DOHH2 (cell line): ENCODE results near the gene SH2D1B.
"Not testable (repeated sequence)": the region's sequence is repeated elsewhere in the genome, so short reads cannot be mapped to it uniquely, and the experiment has no call there.

ENCODE experiments used
- H3F3A ChIP-seq: fragments of 200-600 bp; sonication (generic), shearing (Covaris generic); 2 replicates; pipeline ENCODE4 v1.6.0; 2016; ENCODE audit warnings: antibody characterized with exemption, mild to moderate bottlenecking; ENCODE audit not compliant: control insufficient read depth, insufficient read depth
- H3K27ac ChIP-seq: fragments of 200-600 bp; sonication (generic); 2 replicates; pipeline ENCODE4 v1.5.1; 2014; ENCODE audit warnings: low read depth, mild to moderate bottlenecking, low read length, moderate library complexity
- H3K27me3 ChIP-seq: fragments of 200-600 bp; sonication (generic); 2 replicates; pipeline ENCODE4 v1.6.1; 2014; ENCODE audit warnings: mild to moderate bottlenecking, low read length, mixed read lengths; ENCODE audit not compliant: control insufficient read depth
- H3K36me3 ChIP-seq: fragments of 200-600 bp; sonication (generic); 2 replicates; pipeline ENCODE4 v1.6.1; 2014; ENCODE audit warnings: mild to moderate bottlenecking, low read length, moderate library complexity, mixed read lengths; ENCODE audit not compliant: control insufficient read depth
- H3K4me1 ChIP-seq: fragments of 200-600 bp; sonication (generic); 2 replicates; pipeline ENCODE4 v1.6.1; 2014; ENCODE audit warnings: mild to moderate bottlenecking, low read length, mixed read lengths; ENCODE audit not compliant: control insufficient read depth
- H3K4me2 ChIP-seq: fragments of 200-600 bp; sonication (generic); 2 replicates; pipeline ENCODE4 v1.6.0; 2014; ENCODE audit warnings: mild to moderate bottlenecking, low read length, moderate library complexity
- H3K4me3 ChIP-seq: fragments of 200-600 bp; sonication (generic); 2 replicates; pipeline ENCODE4 v1.5.1; 2014; ENCODE audit warnings: mild to moderate bottlenecking, low read length, mixed read lengths
- H3K79me2 ChIP-seq: fragments of 200-600 bp; sonication (generic); 2 replicates; pipeline ENCODE4 v1.6.1; 2014; ENCODE audit warnings: mild to moderate bottlenecking, low read length, mixed read lengths; ENCODE audit not compliant: control insufficient read depth
- H3K9me2 ChIP-seq: fragments of 200-600 bp; sonication (generic); replicated peaks from 2 replicates; pipeline ENCODE4 v1.6.1; 2014; ENCODE audit warnings: mild to moderate bottlenecking, low read length, mixed read lengths; ENCODE audit not compliant: control insufficient read depth
- H3K9me3 ChIP-seq: fragments of 200-600 bp; sonication (generic); 2 replicates; pipeline ENCODE4 v1.6.1; 2014; ENCODE audit warnings: antibody characterized with exemption, low read length, mixed read lengths; ENCODE audit not compliant: control insufficient read depth, insufficient read depth
- H4K20me1 ChIP-seq: fragments of 200-600 bp; sonication (generic); 2 replicates; pipeline ENCODE4 v1.6.0; 2014; ENCODE audit warnings: low read depth, mild to moderate bottlenecking, antibody characterized with exemption, low read length, moderate library complexity; ENCODE audit not compliant: control insufficient read depth, insufficient read depth
- CTCF ChIP-seq: fragments of 200-600 bp; sonication (generic); IDR thresholded peaks from one replicate; pipeline ENCODE4 v1.5.1; 2014; ENCODE audit warnings: antibody characterized with exemption, mild to moderate bottlenecking, low read depth, low read length; ENCODE audit not compliant: poor library complexity, severe bottlenecking
- EZH2phosphoT487 ChIP-seq: fragments of 200-600 bp; sonication (generic); IDR thresholded peaks from 2 replicates; pipeline ENCODE4 v1.6.1; 2017; ENCODE audit warnings: borderline replicate concordance, mild to moderate bottlenecking, antibody characterized with exemption, low read length, moderate library complexity, mixed read lengths

Gene SH2D1B

GRCh38 chr1:162357681-162358266 is 54.2 kb downstream of the SH2D1B start:
- peak; percentile 59 for TF ChIP-seq CTCF
- no peak for TF ChIP-seq EZH2phosphoT487
- H3K79me2 ChIP-seq = no peaks in the 10 kb centered on the region

GRCh38 chr1:162353702-162354101 is 58.2 kb downstream of the SH2D1B start:
- no peak overlapping the region for H3K4me2 ChIP-seq
- no peaks in the 10 kb centered on the region for H3K79me2 ChIP-seq
- TF ChIP-seq CTCF (no peak), EZH2phosphoT487 (no peak)
- no peak overlapping the region for H3K4me3 ChIP-seq
- peaks cover 5% of the 10 kb centered on the region for H3K27me3 ChIP-seq
- no peak overlapping the region for H3K27ac ChIP-seq
- H3K9me3 ChIP-seq = no peaks in the 10 kb centered on the region
- H3K4me1 ChIP-seq = no peaks in the 10 kb centered on the region
- H3K36me3 ChIP-seq = no peaks in the 10 kb centered on the region
- H3F3A ChIP-seq = no peaks in the 10 kb centered on the region
- H4K20me1 ChIP-seq = no peaks in the 10 kb centered on the region
- H3K9me2 ChIP-seq = no peaks in the 10 kb centered on the region

More at GRCh38 chr1:162357681-162358266, 54.2 kb downstream of the SH2D1B start:
- Histone ChIP-seq H3K27ac (no peak overlapping the region), H3K4me3 (no peak overlapping the region), H4K20me1 (no peaks in the 10 kb centered on the region), H3K9me3 (no peaks in the 10 kb centered on the region), H3K36me3 (no peaks in the 10 kb centered on the region), H3K9me2 (no peaks in the 10 kb centered on the region), H3K27me3 (peaks cover 2% of the 10 kb centered on the region), H3F3A (no peaks in the 10 kb centered on the region), H3K4me2 (no peak overlapping the region), H3K4me1 (no peaks in the 10 kb centered on the region)

GRCh38 chr1:162353078-162353477 is 58.9 kb downstream of the SH2D1B start:
- Histone ChIP-seq H3F3A (no peaks in the 10 kb centered on the region), H3K4me3 (no peak overlapping the region), H3K9me3 (no peaks in the 10 kb centered on the region), H3K36me3 (no peaks in the 10 kb centered on the region), H3K9me2 (no peaks in the 10 kb centered on the region), H3K4me1 (no peaks in the 10 kb centered on the region), H3K79me2 (no peaks in the 10 kb centered on the region), H3K4me2 (no peak overlapping the region), H4K20me1 (no peaks in the 10 kb centered on the region), H3K27me3 (peaks cover 5% of the 10 kb centered on the region), H3K27ac (no peak overlapping the region)
- no peak for TF ChIP-seq EZH2phosphoT487
- TF ChIP-seq CTCF = no peak

GRCh38 chr1:162351874-162352273 is 60.1 kb downstream of the SH2D1B start:
- not testable (repeated sequence) for H3K4me2 ChIP-seq, H3K27ac ChIP-seq, H3K4me3 ChIP-seq, H3F3A ChIP-seq, H3K79me2 ChIP-seq, H3K9me3 ChIP-seq, H3K36me3 ChIP-seq, H3K4me1 ChIP-seq, H3K9me2 ChIP-seq, H4K20me1 ChIP-seq, H3K27me3 ChIP-seq
